NCI-H2171 treated with DMSO at 0.1 percent for 48 hours (cell line): Measurements from ENCODE around the gene GEMIN7.

Source experiments
- DNase-seq: peaks from one replicate; lab custom pipeline; 2025; lab: John Stamatoyannopoulos, UW

The GEMIN7 gene

DNA sequence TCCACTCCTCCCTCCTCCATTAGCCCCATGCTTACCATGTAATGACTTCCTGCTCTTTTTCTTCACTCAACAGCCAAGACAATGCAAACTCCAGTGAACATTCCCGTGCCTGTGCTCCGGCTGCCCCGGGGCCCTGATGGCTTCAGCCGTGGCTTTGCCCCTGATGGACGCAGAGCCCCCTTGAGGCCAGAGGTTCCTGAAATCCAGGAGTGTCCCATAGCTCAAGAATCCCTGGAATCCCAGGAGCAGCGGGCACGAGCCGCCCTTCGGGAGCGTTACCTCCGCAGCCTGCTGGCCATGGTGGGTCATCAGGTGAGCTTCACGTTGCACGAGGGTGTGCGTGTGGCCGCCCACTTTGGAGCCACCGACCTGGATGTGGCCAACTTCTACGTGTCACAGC is 11.0 kb downstream of the GEMIN7 start:
- no peak for DNase-seq

DNA sequence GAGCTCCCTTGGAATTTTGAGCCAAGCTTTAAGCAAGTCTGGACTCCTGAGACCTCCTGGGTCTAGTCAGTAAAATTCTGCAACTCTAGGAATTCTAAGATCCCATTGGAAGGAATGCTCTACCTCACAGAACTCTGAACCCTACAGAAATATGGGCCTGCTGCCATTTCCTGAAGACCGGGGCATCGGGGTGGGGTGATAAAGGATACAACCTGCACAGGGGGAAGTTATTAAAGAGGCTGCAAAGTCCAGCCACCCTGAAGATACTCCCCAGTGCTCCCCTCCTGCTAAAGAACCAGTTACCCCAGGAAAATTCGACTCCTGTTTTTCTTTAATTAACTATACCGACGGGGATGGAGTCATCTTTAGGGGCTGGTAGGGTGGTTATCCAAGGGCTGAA is 11.5 kb downstream of the GEMIN7 start:
- DNase-seq = no peak

DNA sequence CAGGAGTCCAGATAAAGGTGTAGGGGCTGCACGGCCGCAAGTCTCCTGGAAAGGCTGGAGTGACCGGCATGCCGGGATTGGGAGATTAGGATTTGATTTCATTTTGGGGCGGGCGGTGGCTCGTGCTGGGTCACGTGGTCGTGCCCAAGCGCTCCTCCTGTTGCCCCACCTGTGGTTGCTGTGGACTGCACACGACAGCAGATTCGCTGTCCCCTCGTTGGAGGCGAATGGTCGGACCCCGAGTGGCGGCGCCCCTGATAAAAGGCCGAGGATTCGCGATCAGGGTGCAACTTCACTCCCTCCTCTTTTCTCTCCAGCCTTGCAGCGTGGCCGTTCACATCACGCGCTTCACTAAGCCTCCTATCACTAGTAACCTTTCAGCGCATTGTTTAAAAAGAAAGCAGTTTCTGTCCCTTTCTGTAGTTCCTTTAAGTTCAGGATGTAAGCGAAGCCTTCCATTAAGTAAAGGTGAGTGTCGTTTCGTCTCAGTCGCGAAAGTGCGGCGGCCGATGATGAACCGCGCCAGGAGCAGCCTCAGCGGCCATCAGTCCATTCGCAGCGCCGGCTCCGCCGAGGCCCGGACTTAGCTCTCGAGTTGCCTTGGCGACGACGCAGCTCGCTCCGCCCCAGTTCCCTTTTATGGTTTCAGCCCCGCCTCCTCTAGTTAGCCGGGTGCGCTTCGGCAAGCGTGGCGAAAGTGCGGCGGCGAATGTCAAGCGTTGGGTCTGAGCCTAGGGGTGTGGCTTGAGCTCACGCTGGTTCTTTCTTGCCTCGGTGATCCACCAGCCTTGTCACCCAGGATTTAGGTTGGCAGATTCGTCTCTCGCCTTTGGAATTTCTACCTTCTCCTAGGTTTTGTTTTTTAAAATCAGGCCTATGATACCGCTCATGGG is 12.2 kb downstream of the GEMIN7 start:
- DNase-seq = peak; percentile 98

DNA sequence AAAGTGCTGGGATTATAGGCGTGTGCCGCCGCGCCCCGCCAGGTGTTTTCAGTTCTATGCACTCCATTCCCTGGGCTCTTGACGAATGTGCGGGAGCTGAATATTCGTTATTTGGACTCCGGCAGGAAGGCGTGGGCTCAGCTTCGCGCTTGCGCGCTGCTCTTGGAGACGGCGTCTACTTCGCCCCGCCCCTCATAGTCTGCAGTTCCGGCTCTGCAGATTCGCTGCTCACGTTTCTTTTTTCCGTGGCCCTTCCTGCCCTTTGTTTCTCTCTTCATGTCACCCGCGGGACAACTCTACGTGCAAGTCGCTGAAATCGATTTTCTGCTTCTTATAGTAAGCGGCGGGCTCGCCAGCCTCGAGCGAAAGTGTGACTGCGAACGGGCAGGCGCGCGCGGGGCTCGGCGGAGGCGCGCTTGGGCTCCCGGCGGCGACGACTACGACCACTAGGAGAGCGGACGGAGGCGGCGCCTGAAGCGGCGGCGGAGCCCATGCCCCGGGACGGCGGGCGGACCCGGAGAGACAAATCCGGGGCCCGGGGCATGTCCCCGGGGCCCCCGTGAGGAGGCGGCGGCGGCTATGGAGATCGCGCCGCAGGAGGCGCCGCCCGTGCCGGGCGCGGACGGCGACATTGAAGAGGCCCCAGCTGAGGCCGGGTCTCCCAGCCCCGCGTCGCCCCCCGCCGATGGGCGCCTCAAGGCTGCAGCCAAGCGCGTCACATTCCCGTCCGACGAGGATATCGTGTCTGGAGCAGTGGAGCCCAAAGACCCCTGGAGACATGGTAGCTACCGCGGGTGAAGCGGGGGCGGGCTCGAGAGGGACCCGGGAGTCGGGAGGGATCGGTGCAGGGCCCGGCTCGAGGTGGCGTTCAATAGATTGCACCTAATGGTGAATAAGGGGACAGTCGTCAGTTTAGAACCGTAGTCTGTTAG is 14.0 kb downstream of the GEMIN7 start, which contains the start of gene PPP1R37:
PPP1R37 (plus strand) TSS at position 433 of the 932 bp plus-strand sequence; CDS start at position 580, 147 bp downstream.
- peak; percentile 97 for DNase-seq

DNA sequence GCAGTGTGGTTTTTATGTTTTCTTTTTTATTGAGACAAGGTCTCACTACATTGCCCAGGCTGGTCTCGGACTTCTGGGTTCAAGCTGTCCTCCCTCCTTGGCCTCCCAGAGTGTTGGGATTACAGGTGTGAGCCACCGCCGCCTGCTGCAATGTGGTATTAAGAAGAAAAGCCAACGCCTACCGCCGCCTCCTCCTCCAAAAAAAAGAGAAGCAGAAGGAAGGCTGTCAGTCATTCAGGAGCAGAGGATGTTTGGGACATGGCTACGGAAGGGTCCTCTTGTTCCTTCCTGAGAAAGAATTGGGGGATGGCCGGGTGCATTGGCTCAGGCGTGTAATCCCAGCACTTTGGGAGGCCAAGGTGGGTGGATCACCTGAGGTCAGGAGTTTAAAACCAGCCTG is 15.1 kb downstream of the GEMIN7 start:
- DNase-seq = no peak

DNA sequence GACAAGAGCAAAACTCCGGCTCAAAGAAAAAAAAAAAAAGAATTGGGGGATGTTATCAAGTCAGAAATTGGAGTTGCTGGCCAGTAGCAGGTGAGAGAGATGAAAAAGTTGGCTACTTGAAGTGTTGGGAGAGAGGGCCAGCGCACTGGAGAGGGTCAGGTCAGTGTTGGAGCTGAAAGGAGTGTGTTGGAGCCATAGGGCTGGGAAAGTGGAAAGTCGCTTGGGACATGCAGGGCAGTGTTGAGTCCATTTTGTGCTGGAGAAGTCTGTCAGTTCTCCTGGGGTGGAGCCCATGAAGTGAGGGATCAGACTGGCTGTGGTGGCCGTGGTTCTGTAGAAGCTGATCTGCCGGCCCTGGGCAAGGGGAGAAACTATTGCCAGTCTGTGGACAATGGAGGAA is 15.6 kb downstream of the GEMIN7 start:
- no peak for DNase-seq

DNA sequence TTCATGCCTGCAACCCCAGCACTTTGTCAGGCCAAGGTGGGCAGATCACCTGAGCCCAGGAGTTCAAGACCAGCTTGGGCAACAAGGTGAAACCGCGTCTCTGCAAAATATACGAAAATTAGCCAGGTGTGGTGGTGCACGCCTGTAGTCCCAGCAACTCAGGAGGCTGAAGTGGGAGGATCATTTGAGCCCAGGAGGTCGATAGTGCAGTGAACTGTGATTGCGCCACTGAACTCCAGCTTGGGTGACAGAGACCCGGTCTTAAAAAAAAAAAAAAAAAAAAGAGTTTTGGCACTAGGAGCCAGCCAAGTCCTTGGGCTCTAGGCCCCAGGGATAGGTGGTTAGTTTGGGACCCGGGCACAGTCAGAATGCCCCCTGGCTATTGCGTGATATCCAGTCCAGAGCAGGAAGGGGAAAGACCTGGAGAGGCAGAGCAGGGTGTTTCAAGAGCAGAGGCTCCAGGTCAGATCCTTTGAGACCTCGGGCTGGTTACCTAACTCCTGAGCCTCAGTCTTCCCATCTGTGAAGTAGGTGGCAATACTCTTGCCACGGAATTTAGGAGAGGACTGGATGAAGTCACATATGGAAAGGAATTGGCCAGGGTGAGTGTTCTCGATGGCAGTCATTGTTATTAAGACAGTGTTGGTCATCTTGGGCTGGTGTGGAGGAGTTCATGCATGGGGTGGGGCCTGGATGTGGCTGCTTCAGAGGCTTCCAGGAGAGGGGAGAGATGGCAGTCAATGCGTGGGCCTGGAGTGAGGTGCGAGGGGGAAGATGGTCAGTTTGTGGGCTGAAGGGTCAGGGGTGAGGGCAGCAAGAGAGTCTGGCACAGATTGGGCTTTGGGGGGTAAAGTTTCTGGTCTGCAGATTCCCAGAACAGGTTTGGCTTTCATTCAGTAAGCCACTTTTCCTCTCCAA is 16.7 kb downstream of the GEMIN7 start:
- DNase-seq = no peak

DNA sequence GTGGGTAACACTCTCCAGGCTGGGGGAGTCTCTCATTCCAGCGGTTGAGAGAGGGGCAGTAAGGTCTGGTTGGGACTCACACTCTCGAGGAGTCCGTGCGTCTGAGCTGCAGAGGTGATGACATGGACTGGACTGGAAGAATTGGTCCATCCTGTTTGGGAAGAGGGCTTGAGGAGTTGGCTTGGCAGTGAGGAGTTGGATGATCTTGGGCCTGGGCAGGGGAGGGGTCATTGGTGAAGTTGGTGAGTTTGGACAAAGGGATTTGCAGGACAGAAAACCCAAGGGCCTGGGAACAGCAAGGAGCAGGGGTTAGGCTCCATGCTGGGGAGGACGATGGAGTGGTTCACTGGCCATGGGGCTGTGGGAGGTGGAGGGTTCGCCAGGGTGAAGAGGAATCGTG is 17.6 kb downstream of the GEMIN7 start:
- DNase-seq = no peak

DNA sequence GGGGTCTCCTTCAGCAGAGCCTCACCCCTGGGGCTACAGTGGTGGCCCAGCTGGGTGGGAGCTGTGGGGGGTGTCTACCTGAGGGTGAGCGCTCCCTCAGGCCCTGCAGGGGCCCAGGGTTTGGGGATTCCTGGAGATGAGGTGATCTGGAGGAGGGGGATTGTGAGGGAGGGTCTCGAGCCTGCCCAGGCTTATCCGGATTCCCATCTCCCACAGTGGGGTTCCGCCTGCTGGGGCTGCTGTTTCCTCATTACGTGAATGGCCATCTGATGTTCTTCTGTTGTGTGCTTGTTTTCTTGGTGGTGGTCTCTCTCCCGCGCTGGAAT is 18.4 kb downstream of the GEMIN7 start:
- DNase-seq = no peak

DNA sequence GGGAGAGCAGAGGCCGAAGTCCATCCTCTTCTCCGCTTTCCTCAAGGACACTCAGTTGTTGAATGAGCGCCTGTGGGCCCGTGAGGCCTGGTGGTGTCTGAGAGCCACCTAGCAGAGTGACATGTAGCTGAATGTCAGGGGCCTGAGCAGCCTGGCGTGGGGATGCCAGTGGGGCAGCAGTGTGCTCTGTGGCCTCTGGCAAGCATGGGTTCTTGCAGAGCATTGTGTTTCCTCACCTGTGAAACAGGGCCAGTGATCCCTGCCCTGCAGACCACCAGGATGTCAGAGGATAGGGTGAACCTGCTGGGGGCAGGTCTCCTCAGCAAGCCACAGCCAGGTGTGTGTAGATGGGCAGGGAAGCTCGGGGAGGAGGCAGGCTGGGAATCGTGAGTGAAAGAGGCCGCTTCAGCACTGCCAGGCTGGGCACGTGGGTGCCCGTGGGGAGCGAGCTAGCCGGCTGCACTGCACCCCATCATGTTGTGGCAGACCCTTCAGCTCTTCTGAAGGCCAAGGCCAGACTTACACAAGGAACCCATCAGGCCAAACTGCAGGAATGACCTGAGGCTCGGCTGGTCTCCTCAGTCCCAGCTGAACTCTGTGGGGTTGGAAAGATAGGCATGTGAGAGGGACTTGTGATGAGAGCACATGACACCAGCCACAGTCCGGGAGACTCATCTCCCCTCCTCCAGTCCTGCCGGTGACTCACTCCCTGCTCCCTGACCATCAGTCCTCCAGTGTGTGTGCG is 18.9 kb downstream of the GEMIN7 start:
- DNase-seq = no peak

DNA sequence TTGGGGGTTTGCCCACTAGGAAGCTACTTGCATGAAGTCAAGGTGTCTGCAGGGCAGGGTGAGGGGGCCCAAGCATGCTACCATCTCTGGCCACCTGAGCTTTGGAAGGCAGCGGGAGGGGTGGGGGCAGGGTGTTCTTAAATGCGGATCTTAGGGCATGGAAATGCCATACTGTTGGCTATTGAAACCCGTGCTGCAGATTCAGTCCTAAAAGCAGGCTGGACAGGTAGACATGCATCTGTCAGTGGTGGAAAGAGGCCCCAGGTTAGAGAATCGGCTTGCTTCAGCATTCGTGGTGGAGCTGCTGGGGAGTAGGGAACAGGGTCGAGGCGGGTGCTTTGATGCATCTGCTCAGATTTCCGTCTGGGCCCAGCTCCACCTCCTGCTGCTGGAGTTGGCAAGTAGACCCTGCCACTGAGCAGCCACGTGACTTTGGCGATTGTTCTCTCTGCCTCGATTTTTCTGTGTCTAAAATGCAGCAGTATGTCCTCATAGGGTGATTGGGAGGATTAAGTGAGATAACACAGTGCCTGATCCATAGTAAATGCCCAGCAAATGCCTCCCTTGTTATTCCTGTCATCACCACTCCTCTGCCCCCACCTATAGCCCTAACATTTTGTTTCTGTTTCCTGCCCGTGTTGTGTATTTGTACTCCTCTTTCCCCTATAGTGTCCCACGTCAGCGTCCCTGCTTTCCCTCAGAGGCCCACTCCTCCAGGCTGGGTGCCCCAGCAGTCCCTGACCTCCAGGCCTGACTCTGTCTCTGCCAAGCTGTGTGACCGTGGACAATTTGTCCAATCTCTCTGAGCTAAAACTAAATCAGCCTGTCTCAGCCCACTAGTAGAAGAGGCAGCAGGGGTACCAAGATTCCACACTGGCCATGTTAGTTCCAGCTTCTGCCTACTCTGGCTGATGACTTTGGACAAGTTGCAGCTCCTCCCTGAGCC is 19.7 kb downstream of the GEMIN7 start:
- peak; percentile 69 for DNase-seq

DNA sequence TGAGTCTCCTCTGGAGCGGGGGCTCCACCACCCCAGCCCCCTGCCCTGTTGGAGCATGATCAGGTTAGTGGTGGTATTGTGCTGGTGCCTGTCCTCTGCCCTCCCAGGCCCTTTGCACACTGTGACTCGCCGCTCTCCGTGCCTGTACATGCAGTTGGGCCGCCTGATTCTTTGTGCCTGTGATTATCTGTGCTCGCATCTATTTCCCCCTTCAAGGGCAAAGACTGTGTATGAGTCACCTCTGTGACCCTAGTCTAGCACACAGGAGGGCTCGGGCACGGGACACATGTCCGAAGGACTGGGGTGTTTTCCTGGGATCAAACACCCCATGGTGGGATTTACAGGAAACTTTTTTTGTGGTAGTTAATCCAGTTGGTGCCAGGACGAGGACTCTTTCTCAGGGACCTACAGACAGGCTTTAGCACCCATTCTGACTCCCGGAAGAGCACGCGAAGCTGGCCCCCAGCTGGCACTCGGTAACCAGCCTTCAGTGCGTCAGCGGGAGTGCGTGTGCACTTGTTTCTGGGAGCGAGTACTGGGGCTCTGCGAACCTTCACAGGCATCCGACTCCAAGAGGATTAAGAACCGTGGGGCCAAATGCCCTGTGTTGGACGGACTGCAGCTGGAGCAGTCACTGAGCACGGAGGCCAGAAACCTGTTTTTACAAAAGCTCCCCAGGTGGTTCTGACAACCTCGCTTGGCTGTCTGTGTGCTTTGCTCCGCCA is 20.6 kb downstream of the GEMIN7 start:
- no peak for DNase-seq

DNA sequence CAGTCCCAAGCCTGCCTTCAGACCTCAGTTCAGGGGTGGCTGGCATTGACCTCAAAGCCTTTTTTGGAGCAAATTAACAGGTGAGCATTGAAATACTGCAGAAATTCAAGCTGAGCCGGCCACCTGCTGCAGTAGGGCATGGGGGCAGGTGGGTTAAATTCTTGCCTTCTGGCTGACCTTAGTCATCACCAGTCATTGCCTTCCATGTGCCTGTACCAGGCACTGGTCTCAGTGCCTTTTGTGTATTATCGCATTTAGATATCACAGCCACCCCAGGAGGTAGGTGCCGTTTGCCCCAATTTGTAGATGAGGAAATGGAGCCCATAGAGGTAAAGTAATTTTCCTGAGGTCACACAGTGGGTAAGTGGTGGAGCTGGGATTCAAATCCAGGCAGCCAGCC is 21.1 kb downstream of the GEMIN7 start:
- DNase-seq = no peak

DNA sequence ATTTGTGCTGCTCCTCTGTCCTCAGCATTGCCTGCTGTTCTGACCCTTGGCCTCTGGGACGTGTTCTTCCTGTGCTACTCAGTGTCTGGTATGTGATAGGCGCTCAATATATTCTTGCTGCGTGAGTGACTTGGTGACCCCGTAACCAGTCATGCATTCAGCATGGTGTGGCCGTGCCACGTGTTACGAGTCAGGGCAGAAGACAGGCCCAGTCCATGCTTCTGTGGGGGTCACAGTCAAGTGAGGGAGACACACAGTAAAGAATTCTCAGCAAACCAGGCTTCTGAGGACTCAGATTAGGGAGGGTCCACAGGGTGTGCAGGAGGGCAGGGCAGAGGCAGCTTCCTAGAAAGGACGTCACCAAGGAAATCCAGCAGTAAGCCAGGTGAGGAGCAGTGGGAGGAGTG is 21.8 kb downstream of the GEMIN7 start:
- no peak for DNase-seq

DNA sequence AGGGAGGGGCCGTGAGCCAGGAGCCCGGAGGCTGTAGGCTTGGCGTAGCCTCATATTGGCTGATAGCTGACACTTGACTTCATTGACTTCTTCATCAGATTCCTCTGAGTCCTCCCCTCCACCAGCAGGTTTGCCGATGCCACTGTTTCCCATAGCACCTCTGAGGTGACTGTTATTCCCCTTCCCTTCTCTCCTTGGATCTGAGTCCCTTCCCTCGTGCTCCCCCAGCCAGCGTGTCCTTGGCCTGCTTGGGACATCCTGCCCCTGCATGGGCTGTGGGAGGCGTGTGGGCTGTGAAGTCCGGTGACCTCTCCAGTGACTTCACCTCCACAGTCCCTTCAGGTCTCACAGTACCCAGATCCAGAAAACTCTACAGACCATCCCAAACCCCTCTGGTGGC is 22.7 kb downstream of the GEMIN7 start:
- no peak for DNase-seq

DNA sequence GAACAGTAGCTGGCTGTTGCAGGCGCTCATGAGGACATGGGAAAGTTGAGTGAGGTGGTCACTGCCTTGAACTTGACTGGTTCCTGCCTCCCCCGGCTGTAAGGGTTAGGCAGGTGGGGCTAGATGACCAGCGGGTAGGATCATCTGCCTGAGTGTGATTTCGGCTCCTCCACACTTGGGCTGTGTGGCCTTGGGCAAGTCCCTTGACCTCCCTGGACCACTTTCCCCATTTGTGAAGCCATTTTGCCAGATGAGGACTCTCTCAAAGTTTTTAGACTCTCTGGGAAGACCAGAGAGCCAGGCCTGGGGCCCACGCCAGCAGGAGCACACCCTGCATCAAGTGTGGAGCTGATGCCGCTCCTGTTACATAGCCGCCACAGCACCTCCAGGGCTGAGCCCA is 23.4 kb downstream of the GEMIN7 start:
- DNase-seq = no peak

DNA sequence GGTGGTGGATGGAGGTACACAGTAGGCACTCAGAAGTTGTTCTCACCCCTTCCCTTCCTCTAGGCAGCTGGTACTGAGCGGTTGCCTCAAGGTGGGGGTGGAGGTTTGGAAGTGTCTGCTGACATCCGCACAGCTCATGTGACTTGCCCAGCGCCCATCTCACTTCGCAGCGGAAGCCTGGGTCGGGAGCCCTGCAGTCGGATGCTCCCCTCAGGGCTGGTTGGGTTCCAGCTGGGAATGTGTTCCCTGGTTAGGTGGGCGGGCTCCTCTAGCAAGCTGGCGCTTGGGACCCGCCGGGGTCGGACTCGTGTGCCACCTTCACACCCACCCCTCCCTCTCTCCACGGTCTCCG is 24.1 kb downstream of the GEMIN7 start:
- DNase-seq = peak; percentile 77

DNA sequence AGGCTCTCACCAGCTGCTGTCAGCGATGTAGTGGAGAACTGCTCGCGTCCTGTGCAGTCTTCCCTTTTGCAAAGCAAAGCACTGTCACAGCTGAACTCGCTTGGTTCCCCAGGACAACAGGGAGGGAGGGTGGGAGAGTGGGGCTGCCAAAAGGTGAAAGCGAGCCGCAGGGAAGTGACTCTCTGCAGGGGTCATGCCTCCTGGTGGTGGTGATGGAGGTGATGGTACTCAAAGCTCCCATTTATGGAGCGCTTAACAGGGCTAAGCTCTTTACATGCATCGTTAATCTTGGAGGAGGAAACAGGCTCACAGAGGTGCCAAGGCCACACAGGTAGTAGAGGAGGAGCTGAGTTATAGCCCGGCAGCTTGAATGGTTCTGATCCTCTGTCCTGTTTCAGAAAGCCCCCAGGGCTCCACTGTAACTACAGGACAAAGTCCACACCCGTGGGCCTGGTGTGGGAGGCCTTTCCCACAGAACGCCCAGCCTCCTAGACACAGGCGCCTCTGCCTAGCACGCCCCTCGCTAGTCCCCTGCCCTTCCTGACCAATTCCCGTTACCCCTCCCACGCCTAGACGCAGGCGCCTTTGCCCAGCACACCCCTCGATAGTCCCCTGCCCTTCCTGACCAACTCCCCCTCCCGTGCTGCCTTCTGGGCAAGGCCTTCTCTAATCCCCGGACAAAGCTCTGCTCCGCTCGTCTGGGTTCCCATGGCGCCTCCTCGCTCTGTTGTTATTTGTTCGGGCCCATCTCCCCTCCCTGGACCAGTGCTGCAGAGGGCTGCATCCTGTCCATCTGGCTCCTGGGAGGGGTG is 24.7 kb downstream of the GEMIN7 start:
- no peak for DNase-seq
